ENCODE data around the gene NFIL3. TPM values are rescaled to one million over a fixed set of nuclear protein-coding genes. Genes with fewer than 3 reads are reported as not detected.

The NFIL3 gene
- total RNA-seq, 1 donor from 2014 or later = 132 TPM

- intact Hi-C loops (cut with DNase I) = no loop called here
- peaks cover 54% of the 10 kb centered on the region for H3K4me1 ChIP-seq
- H3K27me3 ChIP-seq = no peaks in the 10 kb centered on the region
- peaks cover 0 to 4% of the 10 kb centered on the region in 2 donors for H3K36me3 ChIP-seq
- no peak overlapping the region for H3K27ac ChIP-seq
- TF ChIP-seq CTCF (IDR thresholded peaks at IDR 0.05) = no peak
- no peak for TF ChIP-seq POLR2AphosphoS5 (IDR thresholded peaks at IDR 0.05; ENCODE audit: insufficient read depth in 1 of 2, low read depth in 1 of 2)
- no peak for TF ChIP-seq POLR2A (IDR thresholded peaks at IDR 0.05)
- H3K4me3 ChIP-seq = no peak overlapping the region
- no peak for DNase-seq (ENCODE audit: extremely low spot score in 2 of 2)
- no peaks in the 10 kb centered on the region for H3K9me3 ChIP-seq
Observed at GRCh38 chr9:91415290-91415689, 8.3 kb downstream of the NFIL3 start.

GRCh38 chr9:91412941-91413340, 10.7 kb downstream of the NFIL3 start:
- peaks cover 0 to 20% of the 10 kb centered on the region in 2 donors for H3K36me3 ChIP-seq
- H3K4me3 ChIP-seq = no peak overlapping the region
- no peaks in the 10 kb centered on the region for H3K9me3 ChIP-seq
- H3K4me1 ChIP-seq = peaks cover 33% of the 10 kb centered on the region
- intact Hi-C loops (cut with DNase I) = no loop called here
- TF ChIP-seq CTCF (IDR thresholded peaks at IDR 0.05) (no peak), POLR2A (IDR thresholded peaks at IDR 0.05) (no peak)
- DNase-seq (ENCODE audit: extremely low spot score in 2 of 2) = no peak
- H3K27ac ChIP-seq = no peak overlapping the region
- H3K27me3 ChIP-seq = no peaks in the 10 kb centered on the region

GRCh38 chr9:91411096-91411771, 12.4 kb downstream of the NFIL3 start:
- peaks cover 21% of the 10 kb centered on the region for H3K4me1 ChIP-seq
- peaks cover 0 to 27% of the 10 kb centered on the region in 2 donors for H3K36me3 ChIP-seq
- intact Hi-C loops (cut with DNase I) = no loop called here
- no peak overlapping the region for H3K27ac ChIP-seq
- no peak overlapping the region for H3K4me3 ChIP-seq
- DNase-seq (ENCODE audit: extremely low spot score in 2 of 2) = no peak
- H3K27me3 ChIP-seq = no peaks in the 10 kb centered on the region
- no peaks in the 10 kb centered on the region for H3K9me3 ChIP-seq
- TF ChIP-seq POLR2A (IDR thresholded peaks at IDR 0.05) (no peak), POLR2AphosphoS5 (IDR thresholded peaks at IDR 0.05; ENCODE audit: insufficient read depth in 1 of 2, low read depth in 1 of 2) (no peak), CTCF (IDR thresholded peaks at IDR 0.05) (no peak)

- H3K27ac ChIP-seq = no peak overlapping the region
- peaks cover 0 to 27% of the 10 kb centered on the region in 2 donors for H3K36me3 ChIP-seq
- no peak for DNase-seq (ENCODE audit: extremely low spot score in 2 of 2)
- peaks cover 20% of the 10 kb centered on the region for H3K4me1 ChIP-seq
- no peak for TF ChIP-seq POLR2A (IDR thresholded peaks at IDR 0.05)
- no peaks in the 10 kb centered on the region for H3K27me3 ChIP-seq
- no peaks in the 10 kb centered on the region for H3K9me3 ChIP-seq
- H3K4me3 ChIP-seq = no peak overlapping the region
- intact Hi-C loops (cut with DNase I) = no loop called here
Observed at GRCh38 chr9:91410161-91410560, 13.5 kb downstream of the NFIL3 start.

GRCh38 chr9:91408475-91408874, 15.2 kb downstream of the NFIL3 start:
- Histone ChIP-seq H3K4me1 (peaks cover 10% of the 10 kb centered on the region), H3K27me3 (no peaks in the 10 kb centered on the region), H3K36me3 (peaks cover 0 to 27% of the 10 kb centered on the region in 2 donors), H3K4me3 (no peak overlapping the region), H3K9me3 (no peaks in the 10 kb centered on the region), H3K27ac (no peak overlapping the region)
- TF ChIP-seq POLR2A (IDR thresholded peaks at IDR 0.05) (no peak), CTCF (IDR thresholded peaks at IDR 0.05) (no peak), POLR2AphosphoS5 (IDR thresholded peaks at IDR 0.05; ENCODE audit: insufficient read depth in 1 of 2, low read depth in 1 of 2) (no peak)
- intact Hi-C loops (cut with DNase I) = no loop called here
- DNase-seq (ENCODE audit: extremely low spot score in 2 of 2) = no peak
